Neural cell (in vitro differentiated cells): ENCODE measurements around the gene TOX2. TPM values are rescaled to one million over a fixed set of nuclear protein-coding genes. Genes with fewer than 3 reads are reported as not detected.

Experiments used
- H2AFZ ChIP-seq: fragments of 200-600, 300-800 bp; sonication (generic), shearing (Covaris generic); 2 replicates; pipeline ENCODE4 v1.6.0; 2014; ENCODE audit warnings: low read depth, mild to moderate bottlenecking, antibody characterized with exemption, low read length, moderate library complexity
- H3F3A ChIP-seq: fragments of 200-600 bp; shearing (Covaris generic); 2 replicates; pipeline ENCODE4 v1.6.1; 2016; ENCODE audit warnings: mild to moderate bottlenecking, moderate library complexity, mixed read lengths, antibody characterized with exemption, low read length; ENCODE audit not compliant: insufficient read depth, poor library complexity, severe bottlenecking
- H3K27ac ChIP-seq: fragments of 200-600, 300-800 bp; sonication (generic), shearing (Covaris generic); 2 replicates; pipeline ENCODE4 v1.5.1; 2014; ENCODE audit warnings: mild to moderate bottlenecking, low read length, moderate library complexity
- H3K27me3 ChIP-seq: fragments of 300-800, 200-600 bp; sonication (generic), shearing (Covaris generic); 2 replicates; pipeline ENCODE4 v1.6.0; 2014; ENCODE audit warnings: mild to moderate bottlenecking, low read depth, low read length, moderate library complexity; ENCODE audit not compliant: insufficient read depth
- H3K36me3 ChIP-seq: fragments of 300-800, 200-600 bp; sonication (generic), shearing (Covaris generic); 2 replicates; pipeline ENCODE4 v1.5.1; 2014; ENCODE audit warnings: mild to moderate bottlenecking, antibody characterized with exemption, low read length, moderate library complexity; ENCODE audit not compliant: insufficient read depth
- H3K4me2 ChIP-seq: fragments of 300-800, 200-600 bp; sonication (generic), shearing (Covaris generic); 2 replicates; pipeline ENCODE4 v1.6.0; 2014; ENCODE audit warnings: mild to moderate bottlenecking, low read length
- H3K4me3 ChIP-seq: fragments of 300-800, 200-600 bp; sonication (generic), shearing (Covaris generic); 2 replicates; pipeline ENCODE4 v1.5.1; 2014; ENCODE audit warnings: mild to moderate bottlenecking, low read length, moderate library complexity
- H3K79me2 ChIP-seq: fragments of 200-600 bp; shearing (Covaris generic); replicated peaks from 2 replicates; pipeline ENCODE4 v1.6.0; 2014; ENCODE audit warnings: mild to moderate bottlenecking, low read length, moderate library complexity; ENCODE audit not compliant: insufficient read depth
- H3K9ac ChIP-seq: fragments of 300-800, 200-600 bp; sonication (generic), shearing (Covaris generic); 2 replicates; pipeline ENCODE4 v1.6.1; 2016; ENCODE audit warnings: mild to moderate bottlenecking, low read length, mixed read lengths
- H3K9me2 ChIP-seq: fragments of 200-600 bp; shearing (Covaris generic); 2 replicates; pipeline ENCODE4 v1.6.1; 2016; ENCODE audit warnings: mild to moderate bottlenecking, low read length, mixed read lengths; ENCODE audit not compliant: insufficient read depth
- H3K9me3 ChIP-seq: fragments of 200-600, 300-800 bp; sonication (generic), shearing (Covaris generic); 2 replicates; pipeline ENCODE4 v1.6.1; 2016; ENCODE audit warnings: mild to moderate bottlenecking, mixed run types, low read length, moderate library complexity, mixed read lengths
- H4K20me1 ChIP-seq: fragments of 200-600 bp; shearing (Covaris generic); 2 replicates; pipeline ENCODE4 v1.6.1; 2016; ENCODE audit warnings: mild to moderate bottlenecking, mixed run types; ENCODE audit not compliant: insufficient read depth
- EP300 ChIP-seq: fragments of 450-650 bp; conservative IDR thresholded peaks from 2 replicates; pipeline ENCODE4 v1.6.1; 2014; ENCODE audit warnings: antibody characterized with exemption, mild to moderate bottlenecking, moderate library complexity; ENCODE audit not compliant: poor library complexity, severe bottlenecking
- EZH2 ChIP-seq: fragments of 200-600, 300-800 bp; shearing (Covaris generic), sonication (generic); IDR thresholded peaks from 2 replicates; pipeline ENCODE4 v1.6.1; 2014; ENCODE audit warnings: antibody characterized with exemption, low read length, borderline replicate concordance, mild to moderate bottlenecking; ENCODE audit not compliant: insufficient read depth, poor library complexity, severe bottlenecking
- MXI1 ChIP-seq: fragments of 450-650 bp; conservative IDR thresholded peaks from 2 replicates; pipeline ENCODE4 v1.6.1; 2014; ENCODE audit warnings: antibody characterized with exemption, mild to moderate bottlenecking; ENCODE audit not compliant: poor library complexity, severe bottlenecking
- POLR2AphosphoS5 ChIP-seq: IDR thresholded peaks from 2 replicates; pipeline ENCODE4 v1.6.1; 2012
- RAD21 ChIP-seq: fragments of 450-650 bp; conservative IDR thresholded peaks from 2 replicates; pipeline ENCODE4 v1.6.1; 2014; ENCODE audit warnings: antibody characterized with exemption, mild to moderate bottlenecking, moderate library complexity
- SMC3 ChIP-seq: fragments of 450-650 bp; conservative IDR thresholded peaks from 2 replicates; pipeline ENCODE4 v1.6.1; 2014; ENCODE audit warnings: antibody characterized with exemption, mild to moderate bottlenecking, moderate library complexity; ENCODE audit not compliant: poor library complexity
- TAF1 ChIP-seq: IDR thresholded peaks from 2 replicates; pipeline ENCODE4 v1.6.1; 2012; ENCODE audit warnings: low read depth
- polyA plus RNA-seq: library from polyadenylated mRNA; depleted of rRNA; stranded (reverse); fragments of >200 nt; gene quantifications from 2 replicates; pipeline ENCODE4 v1.2.3, GENCODE V29; 2014
- TF ChIP-seq, protein P1 (sequence below): IDR thresholded peaks from 2 replicates; pipeline ENCODE4 v1.6.1; 2012; ENCODE audit warnings: borderline replicate concordance
- TF ChIP-seq, protein P2 (sequence below): fragments of 450-650 bp; IDR thresholded peaks from 2 replicates; pipeline ENCODE4 v1.5.1; 2014; ENCODE audit warnings: antibody characterized with exemption, mild to moderate bottlenecking, moderate library complexity; ENCODE audit not compliant: poor library complexity, severe bottlenecking

Gene TOX2
- polyA plus RNA-seq, 1 donor from 2014 or later = 0.89 TPM

DNA sequence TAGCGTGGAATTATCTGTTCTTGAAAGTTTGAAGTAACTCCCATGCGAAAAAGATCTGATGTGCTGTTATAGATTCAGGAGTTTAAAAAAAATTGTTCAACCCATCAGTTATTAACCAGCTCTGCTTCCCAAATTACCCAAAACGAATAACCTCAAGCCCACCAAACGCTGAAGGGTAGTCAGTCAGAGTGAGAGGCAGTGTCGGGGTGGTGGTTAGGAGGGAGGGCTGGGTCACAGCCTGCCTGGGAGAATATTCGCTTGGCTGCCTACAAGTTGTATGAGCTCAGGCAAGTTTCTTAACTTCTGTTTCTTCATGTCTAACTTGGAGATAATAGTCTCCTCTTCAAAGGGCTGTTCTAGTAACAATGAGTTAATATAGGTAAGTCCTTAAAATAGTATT, 157.7 kb downstream of the TOX2 start:
- H3K4me3 ChIP-seq = no peak overlapping the region
- no peak overlapping the region for H2AFZ ChIP-seq
- H3K4me2 ChIP-seq = no peak overlapping the region
- H3K27ac ChIP-seq = no peak overlapping the region
- H3K9ac ChIP-seq = no peak overlapping the region
- H3K9me2 ChIP-seq = no peaks in the 10 kb centered on the region
- no peaks in the 10 kb centered on the region for H4K20me1 ChIP-seq
- H3F3A ChIP-seq = no peaks in the 10 kb centered on the region
- TF ChIP-seq POLR2AphosphoS5 (no peak), TAF1 (no peak), EZH2 (no peak), SMC3 (no peak), EP300 (no peak), RAD21 (no peak), MXI1 (no peak)
- TF ChIP-seq, protein P1, sequence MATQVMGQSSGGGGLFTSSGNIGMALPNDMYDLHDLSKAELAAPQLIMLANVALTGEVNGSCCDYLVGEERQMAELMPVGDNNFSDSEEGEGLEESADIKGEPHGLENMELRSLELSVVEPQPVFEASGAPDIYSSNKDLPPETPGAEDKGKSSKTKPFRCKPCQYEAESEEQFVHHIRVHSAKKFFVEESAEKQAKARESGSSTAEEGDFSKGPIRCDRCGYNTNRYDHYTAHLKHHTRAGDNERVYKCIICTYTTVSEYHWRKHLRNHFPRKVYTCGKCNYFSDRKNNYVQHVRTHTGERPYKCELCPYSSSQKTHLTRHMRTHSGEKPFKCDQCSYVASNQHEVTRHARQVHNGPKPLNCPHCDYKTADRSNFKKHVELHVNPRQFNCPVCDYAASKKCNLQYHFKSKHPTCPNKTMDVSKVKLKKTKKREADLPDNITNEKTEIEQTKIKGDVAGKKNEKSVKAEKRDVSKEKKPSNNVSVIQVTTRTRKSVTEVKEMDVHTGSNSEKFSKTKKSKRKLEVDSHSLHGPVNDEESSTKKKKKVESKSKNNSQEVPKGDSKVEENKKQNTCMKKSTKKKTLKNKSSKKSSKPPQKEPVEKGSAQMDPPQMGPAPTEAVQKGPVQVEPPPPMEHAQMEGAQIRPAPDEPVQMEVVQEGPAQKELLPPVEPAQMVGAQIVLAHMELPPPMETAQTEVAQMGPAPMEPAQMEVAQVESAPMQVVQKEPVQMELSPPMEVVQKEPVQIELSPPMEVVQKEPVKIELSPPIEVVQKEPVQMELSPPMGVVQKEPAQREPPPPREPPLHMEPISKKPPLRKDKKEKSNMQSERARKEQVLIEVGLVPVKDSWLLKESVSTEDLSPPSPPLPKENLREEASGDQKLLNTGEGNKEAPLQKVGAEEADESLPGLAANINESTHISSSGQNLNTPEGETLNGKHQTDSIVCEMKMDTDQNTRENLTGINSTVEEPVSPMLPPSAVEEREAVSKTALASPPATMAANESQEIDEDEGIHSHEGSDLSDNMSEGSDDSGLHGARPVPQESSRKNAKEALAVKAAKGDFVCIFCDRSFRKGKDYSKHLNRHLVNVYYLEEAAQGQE = no peak
- TF ChIP-seq, protein P2, sequence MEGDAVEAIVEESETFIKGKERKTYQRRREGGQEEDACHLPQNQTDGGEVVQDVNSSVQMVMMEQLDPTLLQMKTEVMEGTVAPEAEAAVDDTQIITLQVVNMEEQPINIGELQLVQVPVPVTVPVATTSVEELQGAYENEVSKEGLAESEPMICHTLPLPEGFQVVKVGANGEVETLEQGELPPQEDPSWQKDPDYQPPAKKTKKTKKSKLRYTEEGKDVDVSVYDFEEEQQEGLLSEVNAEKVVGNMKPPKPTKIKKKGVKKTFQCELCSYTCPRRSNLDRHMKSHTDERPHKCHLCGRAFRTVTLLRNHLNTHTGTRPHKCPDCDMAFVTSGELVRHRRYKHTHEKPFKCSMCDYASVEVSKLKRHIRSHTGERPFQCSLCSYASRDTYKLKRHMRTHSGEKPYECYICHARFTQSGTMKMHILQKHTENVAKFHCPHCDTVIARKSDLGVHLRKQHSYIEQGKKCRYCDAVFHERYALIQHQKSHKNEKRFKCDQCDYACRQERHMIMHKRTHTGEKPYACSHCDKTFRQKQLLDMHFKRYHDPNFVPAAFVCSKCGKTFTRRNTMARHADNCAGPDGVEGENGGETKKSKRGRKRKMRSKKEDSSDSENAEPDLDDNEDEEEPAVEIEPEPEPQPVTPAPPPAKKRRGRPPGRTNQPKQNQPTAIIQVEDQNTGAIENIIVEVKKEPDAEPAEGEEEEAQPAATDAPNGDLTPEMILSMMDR = no peak
- H3K36me3 ChIP-seq = no peaks in the 10 kb centered on the region
- H3K27me3 ChIP-seq = no peaks in the 10 kb centered on the region
- H3K9me3 ChIP-seq = no peaks in the 10 kb centered on the region
- H3K79me2 ChIP-seq = no peaks in the 10 kb centered on the region

DNA sequence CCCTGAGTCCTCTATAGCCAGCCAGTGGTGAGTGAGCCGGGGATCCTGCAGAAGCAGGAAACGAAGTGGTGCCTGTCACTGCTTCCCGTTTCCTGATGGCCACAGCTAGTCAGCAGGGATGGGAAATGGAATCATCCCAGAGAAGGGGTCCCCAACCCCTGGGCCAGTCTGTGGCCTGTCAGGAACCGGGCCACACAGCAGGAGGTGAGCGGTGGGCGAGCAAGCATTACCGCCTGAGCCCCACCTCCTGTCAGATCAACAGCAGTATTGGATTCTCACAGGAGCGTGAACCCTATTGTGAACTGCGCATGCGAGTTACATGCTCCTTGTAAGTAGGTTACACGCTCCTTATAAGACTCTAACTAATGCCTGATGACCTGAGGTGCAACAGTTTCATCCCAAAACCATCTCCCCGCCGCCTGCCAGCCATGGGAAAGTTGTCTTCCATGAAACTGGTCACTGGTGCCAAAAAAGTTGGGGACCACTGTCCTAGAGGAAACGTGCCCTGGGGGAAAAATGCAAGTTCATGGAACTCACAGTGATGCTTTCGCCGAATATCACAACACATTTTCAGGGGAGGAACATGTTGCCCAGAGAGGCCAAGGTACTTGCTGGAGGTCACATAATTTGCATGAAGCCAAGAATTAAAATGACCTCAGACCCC, 158.5 kb downstream of the TOX2 start:
- Histone ChIP-seq H4K20me1 (no peaks in the 10 kb centered on the region), H3K9me2 (no peaks in the 10 kb centered on the region)

More for the DNA sequence above, 158.5 kb downstream of the TOX2 start:
- H3K9ac ChIP-seq = no peak overlapping the region
- no peak overlapping the region for H3K27ac ChIP-seq
- H3K79me2 ChIP-seq = no peaks in the 10 kb centered on the region
- H3F3A ChIP-seq = no peaks in the 10 kb centered on the region
- no peak for TF ChIP-seq EZH2
- TF ChIP-seq, protein P1 = no peak
- TF ChIP-seq, protein P2 = no peak
- TF ChIP-seq TAF1 = no peak
- no peak for TF ChIP-seq SMC3
- TF ChIP-seq RAD21 = no peak
- no peak for TF ChIP-seq MXI1
- no peak for TF ChIP-seq POLR2AphosphoS5
- TF ChIP-seq EP300 = no peak
- H3K4me2 ChIP-seq = no peak overlapping the region
- no peak overlapping the region for H2AFZ ChIP-seq
- H3K36me3 ChIP-seq = no peaks in the 10 kb centered on the region
- H3K9me3 ChIP-seq = no peaks in the 10 kb centered on the region
- no peaks in the 10 kb centered on the region for H3K27me3 ChIP-seq
- H3K4me3 ChIP-seq = no peak overlapping the region
